HG03521 (cell line): ENCODE data around the gene CPSF6.
"Not testable (repeated sequence)": the region's sequence is repeated elsewhere in the genome, so short reads cannot be mapped to it uniquely, and the experiment has no call there.

Experiments used
- ATAC-seq: cut with Tn5 transposase; IDR thresholded peaks from one replicate; pipeline ENCODE4 v1.9.1; 2021; ENCODE audit warnings: mild to moderate bottlenecking, moderate library complexity; ENCODE audit not compliant: unreplicated experiment

CPSF6 gene

GRCh38 chr12:69239352-69239921 lies at the start of gene CPSF6:
Gene CPSF6, plus strand, starts transcription at chr12:69239569. Its CDS starts 78 bp downstream, at chr12:69239647.
- peak; percentile 94 for ATAC-seq

GRCh38 chr12:69196302-69197288 lies 42.8 kb upstream of the CPSF6 start:
- no peak for ATAC-seq

- ATAC-seq = not testable (repeated sequence)
Observed at GRCh38 chr12:69199976-69200375, 39.4 kb upstream of the CPSF6 start.

GRCh38 chr12:69204191-69204590 lies 35.2 kb upstream of the CPSF6 start:
- ATAC-seq = no peak

- ATAC-seq = no peak
Observed at GRCh38 chr12:69210661-69211060, 28.7 kb upstream of the CPSF6 start.

GRCh38 chr12:69211160-69211559 lies 28.2 kb upstream of the CPSF6 start:
- ATAC-seq = no peak

- no peak for ATAC-seq
Observed at GRCh38 chr12:69214169-69214568, 25.2 kb upstream of the CPSF6 start.

- ATAC-seq = no peak
Observed at GRCh38 chr12:69225251-69225910, 14.0 kb upstream of the CPSF6 start.

- ATAC-seq = no peak
Observed at GRCh38 chr12:69231479-69231878, 7.9 kb upstream of the CPSF6 start.

- ATAC-seq = no peak
Observed at GRCh38 chr12:69238589-69239351, 599 bp upstream of the CPSF6 start.

- peak; percentile 24 for ATAC-seq
Observed at GRCh38 chr12:69239922-69240630, 707 bp downstream of the CPSF6 start.

GRCh38 chr12:69240631-69240995 lies 1.2 kb downstream of the CPSF6 start:
- ATAC-seq = no peak

GRCh38 chr12:69241438-69242092 lies 2.2 kb downstream of the CPSF6 start:
- no peak for ATAC-seq

- ATAC-seq = peak; percentile 32
Observed at GRCh38 chr12:69243099-69244084, 4.0 kb downstream of the CPSF6 start.

- no peak for ATAC-seq
Observed at GRCh38 chr12:69247268-69248018, 8.1 kb downstream of the CPSF6 start.

- no peak for ATAC-seq
Observed at GRCh38 chr12:69252033-69252432, 12.7 kb downstream of the CPSF6 start.

GRCh38 chr12:69254046-69254445 lies 14.7 kb downstream of the CPSF6 start:
- ATAC-seq = peak; percentile 53

GRCh38 chr12:69254862-69255261 lies 15.5 kb downstream of the CPSF6 start:
- ATAC-seq = no peak
